HG02840 (cell line): ENCODE results near the gene SOAT2.

Experiments used
- ATAC-seq: cut with Tn5 transposase; IDR thresholded peaks from one replicate; pipeline ENCODE4 v1.9.1; 2021; ENCODE audit warnings: mild to moderate bottlenecking, moderate library complexity, moderate number of reproducible peaks; ENCODE audit not compliant: unreplicated experiment, low FRiP score

The SOAT2 gene

GRCh38 chr12:53064613-53065436 is 38.5 kb upstream of the SOAT2 start:
- no peak for ATAC-seq

- ATAC-seq = no peak
These were observed 37.8 kb upstream of the SOAT2 start for GRCh38 chr12:53065470-53065869.

GRCh38 chr12:53065975-53066931 is 37.0 kb upstream of the SOAT2 start:
- ATAC-seq = no peak

GRCh38 chr12:53067074-53067992 is 36.0 kb upstream of the SOAT2 start:
- no peak for ATAC-seq

GRCh38 chr12:53067993-53068770 is 35.1 kb upstream of the SOAT2 start:
- no peak for ATAC-seq

- no peak for ATAC-seq
These were observed 34.3 kb upstream of the SOAT2 start for GRCh38 chr12:53068811-53069585.

GRCh38 chr12:53069621-53070410 is 33.5 kb upstream of the SOAT2 start:
- no peak for ATAC-seq

- ATAC-seq = no peak
These were observed 32.3 kb upstream of the SOAT2 start for GRCh38 chr12:53070877-53071492.

- ATAC-seq = no peak
These were observed 31.4 kb upstream of the SOAT2 start for GRCh38 chr12:53071591-53072551.

- no peak for ATAC-seq
These were observed 29.4 kb upstream of the SOAT2 start for GRCh38 chr12:53073881-53074280.

- ATAC-seq = no peak
These were observed 28.8 kb upstream of the SOAT2 start for GRCh38 chr12:53074283-53074998.

GRCh38 chr12:53074999-53075370 is 28.3 kb upstream of the SOAT2 start:
- no peak for ATAC-seq

- ATAC-seq = no peak
These were observed 26.8 kb upstream of the SOAT2 start for GRCh38 chr12:53076461-53076860.

GRCh38 chr12:53077030-53077429 is 26.3 kb upstream of the SOAT2 start:
- no peak for ATAC-seq

GRCh38 chr12:53078425-53079225 is 24.7 kb upstream of the SOAT2 start:
- peak; percentile 20 for ATAC-seq
